Pancreas (tissue), 10 donors: ENCODE data around the gene GNAQ. TPM values are rescaled to one million over a fixed set of nuclear protein-coding genes. Genes with fewer than 3 reads are reported as not detected.

Experiments
- ATAC-seq, 4 donors: fragments of 200-7000 bp; cut with Tn5 transposase; one replicate each; pipeline versions ENCODE4 v1.8.0 to v1.9.1; 2020; ENCODE audit warnings: mild to moderate bottlenecking in 4 of 4, moderate library complexity in 4 of 4
- DNase-seq, 6 donors: peaks; one replicate each; pipeline ENCODE4 v3.0.0-alpha.2; 2020
- FAIRE-seq: peaks from 2 replicates; lab custom pipeline; 2012; peaks lifted over from hg19 to GRCh38; lab: Jason Lieb, UNC
- H3K27ac ChIP-seq, 4 donors: fragments of 200-600 bp; sonication (generic); 1 replicate in 3 of 4; 2 replicates in 1 of 4; pipeline versions ENCODE4 v1.5.0 to v1.8.0; 2020
- H3K27me3 ChIP-seq, 4 donors: fragments of 200-600 bp; one replicate each; pipeline ENCODE4 v1.8.0; 2021
- H3K36me3 ChIP-seq, 3 donors: fragments of 200-600 bp; sonication (generic) in 1 of 3; one replicate each; pipeline versions ENCODE4 v1.5.0 to v1.8.0; 2020 to 2021
- H3K4me1 ChIP-seq, 3 donors: fragments of 200-600 bp; one replicate each; pipeline ENCODE4 v1.8.0; 2021
- H3K4me3 ChIP-seq, 4 donors: fragments of 200-600 bp; sonication (generic) in 2 of 4; one replicate each; pipeline versions ENCODE4 v1.5.0 to v1.8.0; 2020 to 2021
- H3K9me3 ChIP-seq, 4 donors: fragments of 200-600 bp; one replicate each; pipeline ENCODE4 v1.8.0; 2021
- CTCF ChIP-seq, 4 donors: fragments of 200-600 bp; sonication (generic) in 3 of 4; IDR thresholded peaks; one replicate each; pipeline versions ENCODE4 v1.5.0 to v1.8.0; 2021; ENCODE audit warnings: antibody characterized with exemption in 4 of 4
- WGBS, 2 donors: extraction: QIAGEN DNeasy Blood & Tissue Kit; methylation state at CpG; one replicate each; pipeline ENCODE4 v1.1.7; 2013; 5-methylcytosine and 5-hydroxymethylcytosine counted together
- intact Hi-C, 3 donors: fragments of 100-400 bp; cut with DNase I; formaldehyde crosslinking; loops; one replicate each; pipeline versions ENCODE4 v1.11.1 to v1.14.2; 2022
- polyA plus RNA-seq, 2 donors: library from polyadenylated mRNA; stranded (reverse); fragments of 200-250 nt; gene quantifications; one replicate each; pipeline ENCODE4 v1.2.3, GENCODE V29; 2013
- total RNA-seq, 6 donors: library from RNA; stranded (reverse); fragmentation: NEBNext Ultra II Directional in 4 of 6; extraction: Animal tissue kit (Norgen Biotek cat#: 25700) in 4 of 6; gene quantifications; one replicate each; pipeline versions ENCODE4 v1.2.1 to v1.2.4, GENCODE V29; 2021 to 2023
- donor health status: healthy with polysubstance abuse.
- donor health status: DM: no; HTN: no; CAD: no; lungs with moderate emphysema.
- donor health status: DM: no; HTN: no; CAD: no.
- donor health status: control.
- donor health status: control.
- donor health status: Bipolar disorder and iron deficiency.
- donor health status: DM: yes; HTN: yes; CAD: no.
- donor health status: DM: no; HTN: no; CAD: no.
- donor health status: DM: no; HTN: no; CAD: no.
- donor health status: DM: yes; HTN: yes; CAD: no.

GNAQ gene
- total and polyA plus RNA-seq, 8 donors: 6.7 to 33.8 (median 18.2) TPM

GRCh38 chr9:77680581-77680980 is 351.0 kb downstream of the GNAQ start:
- no peaks in the 10 kb centered on the region for H3K36me3 ChIP-seq
- intact Hi-C loops: no loop called here
- H3K27me3 ChIP-seq: no peaks in the 10 kb centered on the region
- TF ChIP-seq CTCF (IDR thresholded peaks at IDR 0.05): no peak
- ATAC-seq (no peak), FAIRE-seq (no peak), DNase-seq (no peak)
- no peaks in the 10 kb centered on the region for H3K9me3 ChIP-seq
- WGBS, 2 donors: 62 to 77% methylated on average over 5 of the region's 5 CpGs
- H3K27ac ChIP-seq: no peak overlapping the region
- H3K4me3 ChIP-seq: no peak overlapping the region
- no peaks in the 10 kb centered on the region for H3K4me1 ChIP-seq

- no peaks in the 10 kb centered on the region for H3K4me1 ChIP-seq
- no peaks in the 10 kb centered on the region for H3K9me3 ChIP-seq
- FAIRE-seq (no peak), DNase-seq (no peak), ATAC-seq (no peak)
- intact Hi-C loops: no loop called here
- H3K27me3 ChIP-seq: no peaks in the 10 kb centered on the region
- no peaks in the 10 kb centered on the region for H3K36me3 ChIP-seq
- no peak overlapping the region for H3K27ac ChIP-seq
- 78 to 88% methylated on average over 9 of the region's 9 CpGs for WGBS, 2 donors
- no peak overlapping the region for H3K4me3 ChIP-seq
- no peak for TF ChIP-seq CTCF (IDR thresholded peaks at IDR 0.05)
These were observed 351.8 kb downstream of the GNAQ start for GRCh38 chr9:77679661-77680368.

- Histone ChIP-seq H3K27me3 (no peaks in the 10 kb centered on the region), H3K36me3 (no peaks in the 10 kb centered on the region), H3K4me3 (no peak overlapping the region), H3K27ac (no peak overlapping the region), H3K4me1 (no peaks in the 10 kb centered on the region), H3K9me3 (no peaks in the 10 kb centered on the region)
- peak in 1 of 4 donors; percentile 50 for ATAC-seq
- no peak for FAIRE-seq
- intact Hi-C loops: no loop called here
- no peak for TF ChIP-seq CTCF (IDR thresholded peaks at IDR 0.05)
- no peak for DNase-seq
- 64 to 66% methylated on average over 2 of the region's 2 CpGs for WGBS, 2 donors
These were observed 352.5 kb downstream of the GNAQ start for GRCh38 chr9:77679088-77679487.

GRCh38 chr9:77677957-77678535 is 353.6 kb downstream of the GNAQ start:
- DNase-seq: peak in 1 of 6 donors; percentile 13
- TF ChIP-seq CTCF (IDR thresholded peaks at IDR 0.05): no peak
- no peak overlapping the region for H3K27ac ChIP-seq

GRCh38 chr9:77677397-77677796 is 354.2 kb downstream of the GNAQ start:
- Histone ChIP-seq H3K27ac (no peak overlapping the region), H3K9me3 (no peaks in the 10 kb centered on the region), H3K4me1 (no peaks in the 10 kb centered on the region), H3K36me3 (no peaks in the 10 kb centered on the region), H3K27me3 (no peaks in the 10 kb centered on the region), H3K4me3 (no peak overlapping the region)
- no peak for DNase-seq
- no peak for TF ChIP-seq CTCF (IDR thresholded peaks at IDR 0.05)
- ATAC-seq: no peak
- no peak for FAIRE-seq
- intact Hi-C loops: no loop called here
- 76 to 84% methylated on average over 4 of the region's 4 CpGs for WGBS, 2 donors

More at GRCh38 chr9:77677957-77678535, 353.6 kb downstream of the GNAQ start:
- intact Hi-C loops: no loop called here
- H3K36me3 ChIP-seq: no peaks in the 10 kb centered on the region
- H3K27me3 ChIP-seq: no peaks in the 10 kb centered on the region
- FAIRE-seq (no peak), ATAC-seq (peak in 1 of 4 donors; percentile 17)
- WGBS, 2 donors: 65 to 69% methylated on average over 7 of the region's 7 CpGs
- no peaks in the 10 kb centered on the region for H3K9me3 ChIP-seq
- H3K4me1 ChIP-seq: no peaks in the 10 kb centered on the region
- no peak overlapping the region for H3K4me3 ChIP-seq
